Mucosa of descending colon (tissue), 3 donors: ENCODE measurements around the gene PSKH1. TPM values are rescaled to one million over a fixed set of nuclear protein-coding genes. Genes with fewer than 3 reads are reported as not detected.

Experiments used
- ATAC-seq: fragments of 200-7000 bp; cut with Tn5 transposase; one replicate; pipeline ENCODE4 v1.9.1; 2020; ENCODE audit warnings: mild to moderate bottlenecking, moderate library complexity
- DNase-seq, 3 donors: peaks; one replicate each; pipeline ENCODE4 v3.0.0-alpha.2; 2020
- H3K36me3 ChIP-seq: fragments of 200-600 bp; one replicate; pipeline ENCODE4 v1.8.0; 2021; ENCODE audit warnings: low read depth, mild to moderate bottlenecking
- H3K4me1 ChIP-seq: fragments of 200-600 bp; one replicate; pipeline ENCODE4 v1.8.0; 2021; ENCODE audit warnings: low read depth, mild to moderate bottlenecking
- H3K4me3 ChIP-seq: fragments of 200-600 bp; one replicate; pipeline ENCODE4 v1.8.0; 2021; ENCODE audit warnings: mild to moderate bottlenecking
- H3K9me3 ChIP-seq: fragments of 200-600 bp; one replicate; pipeline ENCODE4 v1.8.0; 2021; ENCODE audit warnings: mild to moderate bottlenecking
- intact Hi-C, 2 donors: fragments of 100-400 bp; cut with DNase I in 1 of 2; cut with micrococcal nuclease in 1 of 2; formaldehyde crosslinking; loops; one replicate each; pipeline versions ENCODE4 v1.11.0 to v1.11.1; 2022; cut with DNase I, micrococcal nuclease
- long read RNA-seq, 2 donors: library from polyadenylated mRNA; unstranded; transcript quantifications; one replicate each; pipeline ENCODE4 v2.0.0, GENCODE V29; 2019 to 2021
- total RNA-seq, 3 donors: library from RNA; stranded (reverse); fragmentation: NEBNext Ultra II Directional in 2 of 3; extraction: Animal tissue kit (Norgen Biotek cat#: 25700) in 2 of 3; gene quantifications; one replicate each; pipeline versions ENCODE4 v1.2.1 to v1.2.4, GENCODE V29; 2021 to 2023
- TF ChIP-seq, protein P1 (sequence below): fragments of 200-600 bp; IDR thresholded peaks from one replicate; pipeline ENCODE4 v1.8.0; 2022; ENCODE audit warnings: antibody characterized with exemption, mild to moderate bottlenecking
- donor health status: DM: no; HTN: no; CAD: no; lungs with moderate emphysema.
- donor health status: DM: no; HTN: no; CAD: no.
- donor health status: DM: no; HTN: yes; CAD: no.

Gene PSKH1
- total RNA-seq = 10 to 100 TPM; 33.8 to 43.3 (median 38.1) TPM
- long read RNA-seq, donor 1, transcript PSKH1-202 (2 exons, 1,509 nt) = minor isoform, 5 of 24 reads
- long read RNA-seq, donor 1, transcript PSKH1-201 (3 exons, 3,481 nt) = major isoform, 6 of 24 reads
- long read RNA-seq, donor 1, partial matches to known transcripts = 1 of 24 reads
- long read RNA-seq, donor 1, other reads (novel, unspliced or antisense) = 12 of 24 reads
- long read RNA-seq, donor 2, partial matches to known transcripts = 0 of 3 reads
- long read RNA-seq, donor 2, other reads (novel, unspliced or antisense) = 1 of 3 reads

DNA sequence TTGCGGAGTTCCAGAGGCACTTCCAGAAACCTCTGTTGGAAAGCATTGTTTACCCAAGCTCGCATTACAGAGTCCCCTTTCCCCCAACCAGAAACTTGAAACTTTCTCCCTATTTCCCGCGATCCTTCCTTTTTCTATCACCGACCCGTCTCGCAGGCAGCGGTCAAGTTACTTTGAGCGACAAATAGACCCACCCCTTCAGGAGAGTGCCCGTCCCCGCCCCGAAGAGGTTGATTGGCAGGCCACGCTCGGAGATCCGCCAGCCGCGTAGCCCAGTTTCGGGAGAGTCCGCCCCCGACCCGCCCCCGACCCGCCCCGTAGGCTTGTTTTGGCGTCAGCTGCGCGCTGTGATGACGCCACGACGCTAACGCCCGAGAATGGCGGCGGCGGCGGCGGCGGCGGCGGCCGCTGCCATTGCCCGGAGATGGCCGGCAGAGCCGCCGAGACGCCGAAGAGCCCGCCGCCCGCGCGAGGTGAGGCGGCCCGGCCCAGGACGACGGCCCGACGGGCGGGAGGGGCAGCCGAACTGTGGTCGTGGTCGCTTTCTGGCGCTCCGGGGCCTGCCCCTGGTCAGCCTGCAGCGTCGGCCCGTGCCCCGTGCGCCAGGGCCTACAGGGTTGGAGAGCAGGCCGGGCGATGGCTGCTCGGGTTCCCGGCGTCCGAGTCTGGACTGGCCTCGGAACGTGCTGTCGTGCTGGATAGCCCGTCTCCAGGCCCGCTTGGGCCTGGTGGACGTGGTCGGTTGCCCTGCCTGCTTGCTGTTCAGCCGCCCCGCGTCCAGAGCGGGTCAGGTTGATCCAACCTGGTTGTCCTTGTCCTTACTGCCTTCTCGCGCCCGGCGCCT is at the start of gene PSKH1:
Gene PSKH1, plus strand, starts transcription at position 356 of the 844 bp plus-strand sequence. CDS start 15,496 bp downstream, outside the sequence.
- intact Hi-C loops = no loop called here
- H3K4me1 ChIP-seq = peaks cover 33% of the 10 kb centered on the region

DNA sequence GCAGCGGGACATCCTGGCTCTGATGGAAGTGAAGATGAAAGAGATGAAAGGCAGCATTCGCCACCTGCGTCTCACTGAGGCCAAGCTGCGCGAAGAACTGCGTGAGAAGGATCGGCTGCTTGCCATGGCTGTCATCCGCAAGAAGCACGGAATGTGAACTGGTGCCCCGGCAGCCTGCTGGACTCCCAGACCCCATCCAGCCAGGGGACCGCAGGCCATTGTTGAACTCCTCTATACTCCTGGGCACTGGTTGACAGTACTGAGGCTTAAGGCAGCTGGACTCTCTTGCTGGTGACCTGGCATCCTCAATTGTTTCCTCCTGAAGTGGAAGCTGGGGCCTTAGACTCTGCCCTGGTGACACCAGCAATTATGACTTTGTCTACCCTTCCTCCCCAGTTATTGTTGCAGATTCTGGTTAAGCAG is 49.7 kb upstream of the PSKH1 start:
- Histone ChIP-seq H3K36me3 (no peaks in the 10 kb centered on the region), H3K9me3 (no peaks in the 10 kb centered on the region), H3K4me1 (peaks cover 39% of the 10 kb centered on the region), H3K4me3 (no peak overlapping the region)
- TF ChIP-seq, protein P1, sequence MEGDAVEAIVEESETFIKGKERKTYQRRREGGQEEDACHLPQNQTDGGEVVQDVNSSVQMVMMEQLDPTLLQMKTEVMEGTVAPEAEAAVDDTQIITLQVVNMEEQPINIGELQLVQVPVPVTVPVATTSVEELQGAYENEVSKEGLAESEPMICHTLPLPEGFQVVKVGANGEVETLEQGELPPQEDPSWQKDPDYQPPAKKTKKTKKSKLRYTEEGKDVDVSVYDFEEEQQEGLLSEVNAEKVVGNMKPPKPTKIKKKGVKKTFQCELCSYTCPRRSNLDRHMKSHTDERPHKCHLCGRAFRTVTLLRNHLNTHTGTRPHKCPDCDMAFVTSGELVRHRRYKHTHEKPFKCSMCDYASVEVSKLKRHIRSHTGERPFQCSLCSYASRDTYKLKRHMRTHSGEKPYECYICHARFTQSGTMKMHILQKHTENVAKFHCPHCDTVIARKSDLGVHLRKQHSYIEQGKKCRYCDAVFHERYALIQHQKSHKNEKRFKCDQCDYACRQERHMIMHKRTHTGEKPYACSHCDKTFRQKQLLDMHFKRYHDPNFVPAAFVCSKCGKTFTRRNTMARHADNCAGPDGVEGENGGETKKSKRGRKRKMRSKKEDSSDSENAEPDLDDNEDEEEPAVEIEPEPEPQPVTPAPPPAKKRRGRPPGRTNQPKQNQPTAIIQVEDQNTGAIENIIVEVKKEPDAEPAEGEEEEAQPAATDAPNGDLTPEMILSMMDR = no peak
- DNase-seq (peak in 1 of 3 donors; percentile 30), ATAC-seq (no peak)
- intact Hi-C loops = no loop called here

More for the DNA sequence above, at the start of gene PSKH1:
- ATAC-seq (peak; percentile 96), DNase-seq (peak; percentile 97 to 98 (median 98))
- H3K9me3 ChIP-seq = no peaks in the 10 kb centered on the region
- H3K36me3 ChIP-seq = no peaks in the 10 kb centered on the region
- TF ChIP-seq, protein P1 = no peak
- peak within 1 kb of the TSS; percentile 93 for H3K4me3 ChIP-seq

DNA sequence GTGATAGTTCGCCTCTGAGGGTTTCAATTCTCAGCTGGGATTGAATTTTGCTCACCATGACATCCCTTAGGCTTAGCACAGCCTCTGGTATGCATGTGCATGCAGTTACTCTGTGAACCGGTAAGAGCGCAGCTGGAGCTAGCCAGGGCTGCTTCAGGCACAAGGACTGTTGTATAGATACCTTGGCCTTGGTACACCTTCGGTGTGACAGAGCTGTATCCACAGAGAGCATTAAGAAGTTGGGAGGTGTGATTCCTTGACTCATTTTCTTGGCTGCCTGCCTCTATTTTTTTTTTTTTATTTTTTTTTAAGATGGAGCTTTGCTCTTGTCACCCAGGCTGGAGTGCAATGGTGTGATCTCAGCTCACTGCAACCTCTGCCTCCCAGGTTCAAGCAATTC is 48.6 kb upstream of the PSKH1 start:
- no peak overlapping the region for H3K4me3 ChIP-seq
- intact Hi-C loops = no loop called here
- H3K36me3 ChIP-seq = no peaks in the 10 kb centered on the region
- no peak for ATAC-seq
- H3K4me1 ChIP-seq = peaks cover 40% of the 10 kb centered on the region
- H3K9me3 ChIP-seq = no peaks in the 10 kb centered on the region
- DNase-seq = no peak
- TF ChIP-seq, protein P1 = no peak

DNA sequence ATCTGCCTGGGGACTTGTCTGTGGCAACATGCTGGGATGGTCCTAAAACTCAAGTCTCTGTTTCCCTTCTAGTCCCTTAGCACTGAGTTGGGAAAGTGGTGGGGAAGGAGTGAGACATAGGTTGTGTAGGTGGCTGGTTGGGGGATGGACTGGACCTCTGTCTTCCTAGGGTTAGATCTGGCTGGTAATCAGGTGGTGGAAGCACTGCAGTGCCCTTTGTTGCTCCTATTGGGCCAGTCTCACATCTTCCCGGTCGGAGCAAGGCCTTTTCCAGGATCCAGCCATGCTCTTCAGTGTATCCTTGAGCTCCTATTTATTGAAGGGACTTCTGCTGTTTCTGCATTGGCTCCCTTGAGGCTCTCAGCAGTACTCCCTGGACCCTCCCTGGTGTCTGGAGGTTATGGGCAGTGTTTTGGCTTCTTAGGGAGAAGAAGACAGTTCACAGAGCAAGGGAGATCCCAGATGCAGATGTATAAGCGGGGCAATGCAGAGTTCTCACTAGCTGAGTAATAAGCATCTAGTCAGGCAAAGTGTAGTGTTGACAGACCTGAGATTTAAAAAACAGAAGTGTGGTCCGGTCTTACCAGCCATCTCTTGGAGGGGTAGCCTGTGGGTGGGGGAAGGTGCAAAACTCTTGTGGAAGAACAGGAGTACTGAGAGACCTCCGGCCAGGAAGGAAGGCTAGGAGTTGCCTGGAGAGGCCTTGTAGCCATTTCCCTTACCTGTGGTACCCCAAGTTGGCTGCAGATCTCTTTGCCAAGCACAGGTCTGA is 47.6 kb upstream of the PSKH1 start:
- TF ChIP-seq, protein P1 = no peak
- intact Hi-C loops = no loop called here
- DNase-seq (peak in 1 of 3 donors; percentile 26), ATAC-seq (no peak)
- H3K36me3 ChIP-seq = no peaks in the 10 kb centered on the region
- peaks cover 40% of the 10 kb centered on the region for H3K4me1 ChIP-seq
- no peak overlapping the region for H3K4me3 ChIP-seq
- no peaks in the 10 kb centered on the region for H3K9me3 ChIP-seq

DNA sequence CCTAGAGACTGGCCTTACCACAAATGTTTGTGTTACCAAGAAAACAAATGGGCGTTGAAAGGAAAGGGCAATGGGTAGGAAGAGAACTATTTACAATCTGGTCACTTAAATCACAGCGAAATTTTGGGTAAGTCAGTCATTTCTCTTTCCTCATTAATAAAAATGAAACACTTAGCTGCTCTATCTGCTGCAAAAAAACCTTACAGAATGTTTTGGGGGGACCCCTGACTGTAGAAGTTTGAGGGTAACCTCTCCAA is 47.1 kb upstream of the PSKH1 start:
- TF ChIP-seq, protein P1 = no peak
- intact Hi-C loops = no loop called here

More for the DNA sequence above, 47.1 kb upstream of the PSKH1 start:
- H3K4me3 ChIP-seq = peak overlapping the region; percentile 91
- peaks cover 40% of the 10 kb centered on the region for H3K4me1 ChIP-seq
- H3K36me3 ChIP-seq = no peaks in the 10 kb centered on the region
- ATAC-seq (no peak), DNase-seq (no peak)
- no peaks in the 10 kb centered on the region for H3K9me3 ChIP-seq
